H9 (cell line): ENCODE results near the gene CHRDL1. TPM values are rescaled to one million over a fixed set of nuclear protein-coding genes. Genes with fewer than 3 reads are reported as not detected.

Experiments
- DNase-seq: peaks from one replicate; pipeline ENCODE4 v3.0.0-alpha.2; 2017
- H2AFZ ChIP-seq: one replicate; pipeline ENCODE4 v1.6.1; 2013; ENCODE audit warnings: mild to moderate bottlenecking, low read length, control low read depth, moderate library complexity
- H2AK5ac ChIP-seq: 2 replicates; pipeline ENCODE4 v1.6.1; 2013; ENCODE audit warnings: low read length, control low read depth, mixed read lengths; ENCODE audit not compliant: insufficient read length
- H2BK120ac ChIP-seq: one replicate; pipeline ENCODE4 v1.6.1; 2013; ENCODE audit warnings: low read depth, mild to moderate bottlenecking, low read length, control low read depth, inconsistent platforms; ENCODE audit not compliant: poor library complexity, severe bottlenecking
- H2BK12ac ChIP-seq: 2 replicates; pipeline ENCODE4 v1.6.1; 2013; ENCODE audit warnings: low read length, control low read depth, mixed read lengths, low read depth; ENCODE audit not compliant: insufficient read length
- H2BK15ac ChIP-seq: 2 replicates; pipeline ENCODE4 v1.6.1; 2013; ENCODE audit warnings: low read depth, low read length, control low read depth
- H2BK20ac ChIP-seq: one replicate; pipeline ENCODE4 v1.6.1; 2013; ENCODE audit warnings: low read depth, mild to moderate bottlenecking, low read length, control low read depth, inconsistent platforms; ENCODE audit not compliant: poor library complexity, severe bottlenecking
- H2BK5ac ChIP-seq: 2 replicates; pipeline ENCODE4 v1.6.1; 2013; ENCODE audit warnings: low read length, control low read depth, mixed read lengths; ENCODE audit not compliant: insufficient read length
- H3K14ac ChIP-seq: 2 replicates; pipeline ENCODE4 v1.6.1; 2013; ENCODE audit warnings: low read length, control low read depth; ENCODE audit not compliant: insufficient read depth
- H3K18ac ChIP-seq: 2 replicates; pipeline ENCODE4 v1.6.1; 2013; ENCODE audit warnings: low read depth, mild to moderate bottlenecking, mixed read lengths, low read length, control low read depth; ENCODE audit not compliant: insufficient read length
- H3K23ac ChIP-seq: 2 replicates; pipeline ENCODE4 v1.6.1; 2013; ENCODE audit warnings: low read length, control low read depth, mixed read lengths, low read depth; ENCODE audit not compliant: insufficient read length
- H3K23me2 ChIP-seq: 2 replicates; pipeline ENCODE4 v1.6.1; 2013; ENCODE audit warnings: low read depth, mild to moderate bottlenecking, mixed read lengths, low read length, control low read depth; ENCODE audit not compliant: insufficient read length, poor library complexity, severe bottlenecking
- H3K27ac ChIP-seq: 2 replicates; pipeline ENCODE4 v1.5.1; 2013; ENCODE audit warnings: low read length, control low read depth, mixed read lengths, low read depth; ENCODE audit not compliant: insufficient read length
- H3K27me3 ChIP-seq: 2 replicates; pipeline ENCODE4 v1.6.1; 2013; ENCODE audit warnings: low read length, control low read depth, inconsistent platforms; ENCODE audit not compliant: insufficient read depth
- H3K4ac ChIP-seq: 2 replicates; pipeline ENCODE4 v1.6.1; 2013; ENCODE audit warnings: low read depth, mild to moderate bottlenecking, control low read depth, inconsistent platforms, low read length, moderate library complexity
- H3K4me1 ChIP-seq: 2 replicates; pipeline ENCODE4 v1.6.1; 2013; ENCODE audit warnings: low read length, control low read depth, inconsistent platforms; ENCODE audit not compliant: insufficient read depth
- H3K4me2 ChIP-seq: 2 replicates; pipeline ENCODE4 v1.6.1; 2013; ENCODE audit warnings: low read length, control low read depth, mixed read lengths; ENCODE audit not compliant: insufficient read length, insufficient read depth
- H3K56ac ChIP-seq: 2 replicates; pipeline ENCODE4 v1.6.1; 2013; ENCODE audit warnings: low read depth, mild to moderate bottlenecking, mixed read lengths, low read length, control low read depth; ENCODE audit not compliant: insufficient read length
- H3K79me1 ChIP-seq: 2 replicates; pipeline ENCODE4 v1.6.1; 2013; ENCODE audit warnings: low read depth, mild to moderate bottlenecking, moderate library complexity, low read length, control low read depth, inconsistent platforms; ENCODE audit not compliant: insufficient read depth, poor library complexity, severe bottlenecking
- H3K79me2 ChIP-seq: 2 replicates; pipeline ENCODE4 v1.6.1; 2013; ENCODE audit warnings: low read length, control low read depth, inconsistent platforms; ENCODE audit not compliant: insufficient read depth
- H3K9ac ChIP-seq: 2 replicates; pipeline ENCODE4 v1.6.1; 2013; ENCODE audit warnings: low read length, control low read depth, mixed read lengths; ENCODE audit not compliant: insufficient read length; ENCODE audit errors: extremely low read depth
- H3K9me3 ChIP-seq: one replicate; pipeline ENCODE4 v1.6.1; 2013; ENCODE audit warnings: low read depth, low read length, inconsistent platforms; ENCODE audit not compliant: control insufficient read depth
- H3T11ph ChIP-seq: one replicate; pipeline ENCODE4 v1.6.1; 2013; ENCODE audit warnings: mild to moderate bottlenecking, low read length, control low read depth, inconsistent platforms
- H4K20me1 ChIP-seq: one replicate; pipeline ENCODE4 v1.6.1; 2013; ENCODE audit not compliant: control insufficient read depth, insufficient read length, insufficient read depth
- H4K5ac ChIP-seq: 2 replicates; pipeline ENCODE4 v1.6.1; 2013; ENCODE audit warnings: low read depth, mild to moderate bottlenecking, mixed read lengths, low read length, control low read depth; ENCODE audit not compliant: insufficient read length
- H4K8ac ChIP-seq: replicated peaks from 2 replicates; pipeline ENCODE4 v1.6.1; 2013; ENCODE audit warnings: low read length, control low read depth, mixed read lengths, low read depth; ENCODE audit not compliant: insufficient read length
- H4K91ac ChIP-seq: 2 replicates; pipeline ENCODE4 v1.6.1; 2013; ENCODE audit warnings: low read depth, mild to moderate bottlenecking, moderate library complexity, mixed read lengths, low read length, control low read depth; ENCODE audit not compliant: insufficient read length
- H3K27ac Mint-ChIP-seq, 3 experiments: 2 replicates in 2 of 3; 3 replicates in 1 of 3; pipeline ENCODE4 v1.8.0; 2020 to 2021; ENCODE audit warnings: mixed read lengths in 3 of 3, mild to moderate bottlenecking in 1 of 3, moderate library complexity in 1 of 3
- H3K27me3 Mint-ChIP-seq: 2 replicates; pipeline ENCODE4 v1.8.0; 2021; ENCODE audit warnings: low read depth, mild to moderate bottlenecking, moderate library complexity, mixed read lengths
- H3K36me3 Mint-ChIP-seq, 3 experiments: 2 replicates in 2 of 3; 3 replicates in 1 of 3; pipeline ENCODE4 v1.8.0; 2020 to 2021; ENCODE audit warnings: low read depth in 3 of 3, mixed read lengths in 3 of 3; ENCODE audit not compliant: insufficient read depth in 1 of 3
- H3K4me1 Mint-ChIP-seq, 2 experiments: 2 replicates each; pipeline ENCODE4 v1.8.0; 2020; ENCODE audit warnings: mixed read lengths in 2 of 2
- H3K4me3 Mint-ChIP-seq, 2 experiments: 2 replicates in 1 of 2; 3 replicates in 1 of 2; pipeline ENCODE4 v1.8.0; 2020 to 2021; ENCODE audit warnings: mild to moderate bottlenecking in 2 of 2, mixed read lengths in 2 of 2, moderate library complexity in 1 of 2
- H3K9me3 Mint-ChIP-seq, 2 experiments: 2 replicates in 1 of 2; 3 replicates in 1 of 2; pipeline ENCODE4 v1.8.0; 2020; ENCODE audit warnings: mild to moderate bottlenecking in 2 of 2, mixed read lengths in 2 of 2, moderate library complexity in 1 of 2
- CTCF ChIP-seq: fragments of 200-600 bp; sonication (generic); conservative IDR thresholded peaks from 3 replicates; pipeline ENCODE4 v1.8.0; 2021; ENCODE audit warnings: antibody characterized with exemption, mild to moderate bottlenecking
- WGBS: extraction: QIAGEN DNeasy Blood & Tissue Kit; methylation state at CpG from one replicate; pipeline ENCODE4 v1.1.7; 2013; ENCODE audit warnings: missing lambda C conversion rate, low lambda C conversion rate, mixed read lengths; ENCODE audit not compliant: insufficient read length; ENCODE audit errors: extremely low coverage; 5-methylcytosine and 5-hydroxymethylcytosine counted together
- total RNA-seq: library from RNA; stranded (reverse); gene quantifications from 2 replicates; pipeline ENCODE4 v1.2.1, GENCODE V29; 2021

Gene CHRDL1
- total RNA-seq, 1 experiment from 2014 or later: 11.8 TPM

GRCh38 chrX:110755611-110756010 is 40.0 kb downstream of the CHRDL1 start:
- H2BK15ac ChIP-seq: no peak overlapping the region
- no peaks in the 10 kb centered on the region for H3K4me1 ChIP-seq
- H3K27me3 Mint-ChIP-seq: no peaks in the 10 kb centered on the region
- H4K5ac ChIP-seq: no peak overlapping the region
- H3K18ac ChIP-seq: no peak overlapping the region
- no peak overlapping the region for H2BK5ac ChIP-seq
- no peak overlapping the region for H4K91ac ChIP-seq
- no peak overlapping the region for H3K4me3 Mint-ChIP-seq
- H3K36me3 Mint-ChIP-seq: peaks cover 3 to 5% (median 5%) of the 10 kb centered on the region in 3 experiments; a peak in 5 of 7 replicates
- no peaks in the 10 kb centered on the region; a peak in 3 of 5 replicates for H3K9me3 Mint-ChIP-seq
- no peak overlapping the region for H3T11ph ChIP-seq
- no CpG with 5 or more reads among the region's 3 CpGs for whole genome bisulfite sequencing
- H3K4ac ChIP-seq: no peak overlapping the region
- no peak overlapping the region for H3K27ac ChIP-seq
- H3K79me2 ChIP-seq: no peaks in the 10 kb centered on the region
- H2BK20ac ChIP-seq: no peak overlapping the region
- no peaks in the 10 kb centered on the region for H3K79me1 ChIP-seq
- H3K56ac ChIP-seq: no peak overlapping the region
- no peak overlapping the region for H3K14ac ChIP-seq
- DNase-seq: no peak
- no peak overlapping the region for H2BK12ac ChIP-seq
- H3K4me2 ChIP-seq: no peak overlapping the region
- H3K23ac ChIP-seq: no peak overlapping the region
- no peaks in the 10 kb centered on the region for H3K27me3 ChIP-seq
- no peak overlapping the region for H3K27ac Mint-ChIP-seq
- no peak overlapping the region for H2BK120ac ChIP-seq
- H2AK5ac ChIP-seq: no peak overlapping the region
- no peak overlapping the region for H3K9ac ChIP-seq
- H3K4me1 Mint-ChIP-seq: peaks cover under 1 to 2% of the 10 kb centered on the region in 2 experiments; a peak in 3 of 4 replicates
- TF ChIP-seq CTCF: no peak
- H2AFZ ChIP-seq: no peak overlapping the region
- H4K8ac ChIP-seq: no peak overlapping the region
- no peaks in the 10 kb centered on the region for H3K9me3 ChIP-seq
- H3K23me2 ChIP-seq: no peaks in the 10 kb centered on the region
- H4K20me1 ChIP-seq: no peaks in the 10 kb centered on the region
